Endometrial microvascular endothelial cells (primary cell): ENCODE measurements around the gene BSN. TPM values are rescaled to one million over a fixed set of nuclear protein-coding genes. Genes with fewer than 3 reads are reported as not detected.
"Not testable (repeated sequence)": the region's sequence is repeated elsewhere in the genome, so short reads cannot be mapped to it uniquely, and the experiment has no call there.

Source experiments
- in situ Hi-C: cut with HindIII; loops from 2 replicates; pipeline ENCODE4 v1.10.0; 2017; ENCODE audit warnings: low sequenced_read_pairs, low pct_unique_long_range_greater_than_20kb; ENCODE audit errors: inconsistent ontology term
- total RNA-seq: library from RNA; depleted of rRNA; stranded (reverse); fragments of >200 nt; gene quantifications from one replicate; pipeline ENCODE4 v1.2.3, GENCODE V29; 2015; ENCODE audit errors: inconsistent ontology term

The BSN gene
- total RNA-seq, 1 donor from 2014 or later = 0.09 TPM

- in situ Hi-C loops = no loop called here
Measured at GRCh38 chr3:49681232-49681522, 126.9 kb downstream of the BSN start.

- in situ Hi-C loops = no loop called here
Measured at GRCh38 chr3:49681543-49681942, 127.3 kb downstream of the BSN start.

GRCh38 chr3:49683162-49683561 is 128.9 kb downstream of the BSN start:
- in situ Hi-C loops = no loop called here

GRCh38 chr3:49684453-49684852 is 130.2 kb downstream of the BSN start:
- in situ Hi-C loops = not testable (repeated sequence)

- in situ Hi-C loops = not testable (repeated sequence)
Measured at GRCh38 chr3:49685103-49685502, 130.8 kb downstream of the BSN start.

- in situ Hi-C loops = not testable (repeated sequence)
Measured at GRCh38 chr3:49685846-49686245, 131.6 kb downstream of the BSN start.

GRCh38 chr3:49686346-49686745 is 132.1 kb downstream of the BSN start:
- in situ Hi-C loops = not testable (repeated sequence)

GRCh38 chr3:49686769-49687423 is 132.6 kb downstream of the BSN start:
- in situ Hi-C loops = not testable (repeated sequence)

- in situ Hi-C loops = not testable (repeated sequence)
Measured at GRCh38 chr3:49687424-49687795, 133.1 kb downstream of the BSN start.

- in situ Hi-C loops = not testable (repeated sequence)
Measured at GRCh38 chr3:49688338-49689045, 134.2 kb downstream of the BSN start.

GRCh38 chr3:49689046-49689907 is 135.0 kb downstream of the BSN start, which contains the start of the genes MST1 and RNF123:
Gene MST1, minus strand, starts transcription at chr3:49689474. Its CDS starts 783 bp downstream, at chr3:49688691.
Gene RNF123, plus strand, starts transcription at chr3:49689557. Its CDS starts 1,609 bp downstream, at chr3:49691166.
- in situ Hi-C loops = no loop called here

GRCh38 chr3:49689908-49690624 is 135.8 kb downstream of the BSN start:
- in situ Hi-C loops = not testable (repeated sequence)

- in situ Hi-C loops = not testable (repeated sequence)
Measured at GRCh38 chr3:49690856-49691255, 136.6 kb downstream of the BSN start.

GRCh38 chr3:49691481-49691880 is 137.2 kb downstream of the BSN start:
- in situ Hi-C loops = not testable (repeated sequence)

GRCh38 chr3:49694409-49695070 is 140.3 kb downstream of the BSN start:
- in situ Hi-C loops = not testable (repeated sequence)

GRCh38 chr3:49695350-49696015 is 141.2 kb downstream of the BSN start:
- in situ Hi-C loops = not testable (repeated sequence)

GRCh38 chr3:49699281-49699979 is 145.2 kb downstream of the BSN start:
- in situ Hi-C loops = no loop called here
